ENCODE results near the gene ZNF594.
"Not testable (repeated sequence)": the region's sequence is repeated elsewhere in the genome, so short reads cannot be mapped to it uniquely, and the experiment has no call there.

The ZNF594 gene

DNA sequence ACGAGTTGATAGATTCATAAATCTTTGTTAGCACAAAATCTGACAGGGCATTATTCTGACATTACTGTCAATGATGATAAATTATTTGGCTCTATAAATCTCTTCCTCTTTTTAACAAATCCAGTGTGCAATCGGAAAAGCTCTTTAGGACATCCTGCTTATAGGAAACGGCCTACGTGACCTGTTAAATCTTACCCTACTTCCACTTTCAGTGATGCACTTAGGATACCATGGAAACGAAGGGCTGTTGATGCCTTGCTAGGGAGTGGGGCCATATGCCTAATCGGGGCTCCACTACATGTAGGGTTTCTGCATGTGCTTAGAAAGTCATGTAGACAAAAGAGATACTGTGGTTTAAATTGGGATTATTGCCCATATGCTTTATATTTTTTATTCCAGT lies 27.2 kb downstream of the ZNF594 start:
- no peak for DNase-seq (ENCODE audit: extremely low read depth, low read depth)

DNA sequence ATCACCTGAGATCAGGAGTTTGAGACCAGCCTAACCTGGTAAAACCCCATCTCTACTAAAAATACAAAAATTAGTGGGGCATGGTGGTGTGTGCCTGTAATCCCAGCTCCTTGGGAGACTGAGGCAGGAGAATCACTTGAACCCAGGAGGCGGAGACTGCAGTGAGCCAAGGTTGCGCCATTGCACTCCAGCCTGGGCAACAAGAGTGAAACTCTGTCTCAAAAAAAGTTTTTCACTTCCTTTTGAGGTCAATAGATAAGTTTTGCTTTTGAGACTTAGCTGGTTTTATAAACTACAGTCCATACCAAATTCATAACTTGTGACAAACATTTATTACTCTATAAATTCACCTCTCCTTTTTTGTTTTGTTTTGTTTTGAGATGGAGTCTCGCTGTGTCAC lies 29.9 kb downstream of the ZNF594 start:
- DNase-seq (ENCODE audit: extremely low read depth, low read depth), result not testable (repeated sequence)

More for the DNA sequence above, 27.2 kb downstream of the ZNF594 start:
- TF ChIP-seq, protein P1, sequence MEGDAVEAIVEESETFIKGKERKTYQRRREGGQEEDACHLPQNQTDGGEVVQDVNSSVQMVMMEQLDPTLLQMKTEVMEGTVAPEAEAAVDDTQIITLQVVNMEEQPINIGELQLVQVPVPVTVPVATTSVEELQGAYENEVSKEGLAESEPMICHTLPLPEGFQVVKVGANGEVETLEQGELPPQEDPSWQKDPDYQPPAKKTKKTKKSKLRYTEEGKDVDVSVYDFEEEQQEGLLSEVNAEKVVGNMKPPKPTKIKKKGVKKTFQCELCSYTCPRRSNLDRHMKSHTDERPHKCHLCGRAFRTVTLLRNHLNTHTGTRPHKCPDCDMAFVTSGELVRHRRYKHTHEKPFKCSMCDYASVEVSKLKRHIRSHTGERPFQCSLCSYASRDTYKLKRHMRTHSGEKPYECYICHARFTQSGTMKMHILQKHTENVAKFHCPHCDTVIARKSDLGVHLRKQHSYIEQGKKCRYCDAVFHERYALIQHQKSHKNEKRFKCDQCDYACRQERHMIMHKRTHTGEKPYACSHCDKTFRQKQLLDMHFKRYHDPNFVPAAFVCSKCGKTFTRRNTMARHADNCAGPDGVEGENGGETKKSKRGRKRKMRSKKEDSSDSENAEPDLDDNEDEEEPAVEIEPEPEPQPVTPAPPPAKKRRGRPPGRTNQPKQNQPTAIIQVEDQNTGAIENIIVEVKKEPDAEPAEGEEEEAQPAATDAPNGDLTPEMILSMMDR (IDR thresholded peaks at IDR 0.05; ENCODE audit: low read depth, low read length), result no peak

DNA sequence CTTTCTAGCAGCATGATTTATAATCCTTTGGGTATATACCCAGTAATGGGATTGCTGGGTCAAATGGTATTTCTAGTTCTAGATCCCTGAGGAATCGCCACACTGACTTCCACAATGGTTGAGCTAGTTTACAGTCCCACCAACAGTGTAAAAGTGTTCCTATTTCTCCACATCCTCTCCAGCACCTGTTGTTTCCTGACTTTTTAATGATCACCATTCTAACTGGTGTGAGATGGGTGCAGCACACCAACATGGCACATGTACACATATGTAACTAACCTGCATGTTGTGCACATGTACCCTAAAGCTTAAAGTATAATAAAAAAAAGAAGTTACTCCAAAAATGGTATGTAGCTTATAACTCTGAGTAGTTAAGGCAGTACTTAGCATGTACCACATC lies 31.0 kb downstream of the ZNF594 start:
- DNase-seq (ENCODE audit: extremely low read depth, low read depth), result not testable (repeated sequence)

DNA sequence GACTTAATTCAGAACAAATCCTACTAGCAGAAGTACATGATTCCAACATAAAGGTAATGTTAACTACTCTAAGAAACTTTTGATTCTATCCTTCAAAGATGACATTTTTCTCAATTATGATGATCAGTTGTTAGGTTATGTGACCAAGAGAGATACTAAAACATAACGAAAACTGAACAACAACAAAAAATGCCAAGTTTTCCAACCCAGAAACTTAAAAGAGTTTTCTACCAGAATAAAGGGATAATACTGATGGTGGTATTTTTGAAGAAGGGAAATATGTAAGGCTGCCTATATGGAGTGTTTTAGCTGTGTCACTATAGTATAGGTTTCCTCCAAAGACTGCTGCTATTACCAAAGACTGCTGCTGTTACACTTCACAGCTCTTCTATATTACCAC lies 45.5 kb downstream of the ZNF594 start:
- DNase-seq (ENCODE audit: extremely low read depth, low read depth), result not testable (repeated sequence)

DNA sequence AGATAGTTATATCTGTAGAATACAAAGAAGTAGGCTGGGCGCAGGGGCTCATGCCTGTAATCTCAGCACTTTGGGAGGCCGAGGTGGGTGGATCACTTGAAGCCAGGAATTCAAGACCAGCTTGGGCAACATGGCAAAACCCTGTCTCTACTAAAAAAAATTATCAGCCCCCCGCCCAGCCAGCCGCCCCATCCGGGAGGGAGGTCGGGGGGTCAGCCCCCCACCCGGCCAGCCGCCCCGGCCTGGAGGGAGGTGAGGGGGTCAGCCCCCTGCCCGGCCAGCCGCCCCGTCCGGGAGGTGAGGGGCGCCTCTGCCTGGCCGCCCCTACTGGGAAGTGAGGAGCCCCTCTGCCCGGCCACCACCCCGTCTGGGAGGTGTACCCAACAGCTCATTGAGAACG lies 48.8 kb downstream of the ZNF594 start:
- not testable (repeated sequence) for DNase-seq (ENCODE audit: extremely low read depth, low read depth)

DNA sequence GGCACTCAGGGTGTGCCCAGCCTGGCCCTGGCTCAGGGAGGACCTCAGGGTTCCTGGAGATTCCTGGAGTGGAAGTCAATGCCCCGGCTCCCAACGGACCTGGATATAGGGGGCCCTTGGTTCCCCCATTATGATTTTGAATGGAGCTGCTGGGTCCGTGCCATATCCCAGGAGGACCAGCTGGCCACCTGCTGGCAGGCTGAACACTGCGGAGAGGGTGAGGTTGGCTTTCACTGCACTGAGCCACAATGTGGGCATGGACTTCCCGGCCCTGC lies 52.3 kb downstream of the ZNF594 start:
- TF ChIP-seq, protein P1 (IDR thresholded peaks at IDR 0.05; ENCODE audit: low read depth, low read length), result no peak
- no peak for DNase-seq (ENCODE audit: extremely low read depth, low read depth)

DNA sequence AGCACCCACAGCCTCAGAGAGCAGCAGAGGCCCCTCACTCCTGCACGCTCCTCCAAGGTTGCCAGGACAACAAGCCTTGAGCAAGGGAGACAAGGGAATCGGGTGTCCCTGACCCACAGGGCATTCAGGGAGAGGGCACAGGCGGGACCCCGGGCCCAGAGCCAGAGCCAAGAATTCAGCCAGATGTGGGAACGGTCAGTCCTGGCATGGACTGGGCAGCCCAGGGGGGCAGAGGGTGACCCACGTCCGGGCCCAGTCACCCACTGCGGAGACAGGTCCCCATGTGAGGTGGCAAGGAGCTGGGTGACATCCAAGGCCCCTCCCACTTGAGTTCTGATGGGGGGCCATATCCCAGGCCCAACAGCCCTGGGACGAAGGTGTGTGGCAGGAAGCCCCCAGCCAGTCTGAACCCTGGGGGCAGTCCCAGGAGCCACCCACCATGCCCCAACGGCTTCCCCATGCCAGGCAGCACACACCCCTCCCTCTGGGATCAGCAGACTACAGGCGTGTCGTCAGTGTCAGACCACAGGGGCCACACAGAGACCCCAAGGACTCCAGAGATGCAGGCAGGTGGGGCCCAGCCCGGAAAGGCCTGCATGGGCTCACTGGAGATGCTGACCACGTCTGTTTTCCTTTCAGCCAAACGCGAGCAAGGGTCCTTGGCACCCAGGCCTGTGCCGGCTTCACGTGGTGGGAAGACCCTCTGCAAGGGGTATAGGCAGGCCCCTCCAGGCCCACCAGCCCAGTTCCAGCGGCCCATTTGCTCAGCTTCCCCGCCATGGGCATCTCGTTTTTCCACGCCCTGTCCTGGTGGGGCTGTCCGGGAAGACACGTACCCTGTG lies 52.8 kb downstream of the ZNF594 start:
- TF ChIP-seq, protein P1 (IDR thresholded peaks at IDR 0.05; ENCODE audit: low read depth, low read length), result no peak
- no peak for DNase-seq (ENCODE audit: extremely low read depth, low read depth)

DNA sequence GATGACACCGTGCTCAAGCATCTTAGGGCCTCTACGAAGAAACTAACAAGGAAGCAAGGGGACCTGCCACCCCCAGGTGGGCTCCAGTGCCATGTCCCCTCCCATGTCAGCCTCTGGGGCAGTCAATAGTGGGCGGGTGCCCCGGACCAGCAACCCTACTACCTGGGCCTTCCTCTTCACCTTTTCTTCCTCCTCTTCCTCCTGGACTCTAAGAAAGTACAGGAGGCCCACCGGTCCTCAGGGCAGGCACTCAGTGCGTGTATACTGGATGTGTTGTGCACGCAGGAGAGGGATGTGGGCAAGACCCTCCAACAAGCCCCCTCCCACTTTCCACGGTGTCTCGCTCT lies 53.5 kb downstream of the ZNF594 start:
- not testable (repeated sequence) for DNase-seq (ENCODE audit: extremely low read depth, low read depth)

DNA sequence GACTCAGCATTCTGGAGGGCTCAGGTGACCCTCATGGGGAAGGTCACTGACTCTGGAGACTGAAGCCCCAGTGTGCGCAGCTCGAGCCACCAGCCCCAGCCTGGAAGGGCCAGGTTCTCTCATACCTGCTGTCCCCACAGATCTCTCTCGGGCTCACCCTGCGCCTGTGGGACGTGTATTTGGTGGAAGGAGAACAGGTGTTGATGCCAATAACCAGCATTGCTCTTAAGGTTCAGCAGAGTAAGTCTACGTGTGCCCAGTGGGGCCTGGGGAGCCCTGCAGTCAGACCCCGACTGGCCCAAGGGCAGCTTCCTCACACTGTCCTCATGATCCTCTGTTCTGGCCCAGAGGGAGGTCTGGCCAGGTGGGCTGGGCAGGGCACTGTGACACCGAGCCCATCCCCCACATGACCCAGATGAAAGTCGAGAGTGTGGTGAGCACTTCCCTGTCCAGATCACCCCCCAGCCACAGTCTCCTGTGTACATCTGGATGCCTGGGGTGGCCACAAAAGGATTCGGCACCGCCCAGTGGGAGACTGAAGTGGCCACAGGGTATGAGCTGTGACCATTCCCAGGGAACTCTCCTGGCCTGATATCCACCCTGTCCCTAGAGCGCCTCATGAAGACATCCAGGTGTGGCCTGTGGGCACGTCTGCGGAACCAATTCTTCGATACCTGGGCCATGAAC lies 54.0 kb downstream of the ZNF594 start:
- not testable (repeated sequence) for DNase-seq (ENCODE audit: extremely low read depth, low read depth)

DNA sequence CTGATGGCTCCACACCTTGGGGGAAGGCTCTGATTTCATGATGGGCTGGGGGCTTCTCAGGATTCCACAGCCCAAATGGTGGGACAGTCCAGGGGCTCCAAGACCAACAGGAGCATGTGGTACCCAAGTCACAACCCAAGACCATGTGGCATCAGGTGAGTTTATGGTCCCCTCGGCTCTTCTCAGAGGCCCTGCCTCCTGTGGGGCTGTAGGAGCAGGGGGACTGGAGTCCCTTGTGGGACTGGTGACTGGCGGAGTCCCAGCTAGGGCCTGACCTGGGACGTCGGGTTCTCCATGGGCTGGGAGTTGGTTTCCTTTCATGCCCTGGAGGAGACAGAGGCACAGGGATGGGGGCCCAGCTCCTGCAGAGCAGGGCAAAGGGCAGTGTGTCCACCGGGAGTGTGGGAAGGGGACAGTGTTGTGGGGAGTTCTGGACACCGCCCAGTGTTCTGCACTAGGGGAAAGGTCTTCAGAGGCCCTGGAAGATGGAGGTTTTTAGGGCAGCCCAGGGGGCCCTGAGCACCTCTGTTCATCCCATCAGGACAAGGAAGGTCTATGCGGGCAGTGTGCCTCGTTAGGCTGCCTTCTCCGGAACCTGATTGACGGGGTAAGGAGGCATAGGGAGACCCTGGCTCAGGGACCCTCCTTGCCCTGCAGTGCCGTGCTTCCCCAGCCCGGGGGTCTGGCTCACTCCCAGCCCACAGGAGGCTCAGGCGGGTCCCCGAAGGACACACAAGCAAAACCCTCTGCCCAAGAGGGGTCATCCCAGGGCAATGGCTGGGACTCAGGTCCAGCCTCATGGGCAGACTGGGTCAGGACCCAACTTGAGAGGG lies 54.9 kb downstream of the ZNF594 start:
- not testable (repeated sequence) for DNase-seq (ENCODE audit: extremely low read depth, low read depth)

Data from AG09319 (cell line).